Fibroblast of lung (primary cell): ENCODE results near the gene GSPT1.

Source experiments
- EZH2 ChIP-seq: IDR thresholded peaks from 2 replicates; pipeline ENCODE4 v1.5.1; 2012; ENCODE audit warnings: low read length, control low read depth, mild to moderate bottlenecking; ENCODE audit errors: missing control alignments
- TF ChIP-seq, protein P1 (sequence below), 2 donors: IDR thresholded peaks in 1 of 2; conservative IDR thresholded peaks in 1 of 2; 1 replicate in 1 of 2; 2 replicates in 1 of 2; pipeline ENCODE4 v1.5.1; 2011 to 2012; ENCODE audit warnings: low read length in 2 of 2, control low read depth in 1 of 2, inconsistent platforms in 1 of 2, low read depth in 1 of 2, mild to moderate bottlenecking in 1 of 2

GRCh38 chr16:11955713-11956123 is 40.0 kb upstream of the GSPT1 start:
- no peak for TF ChIP-seq EZH2
- TF ChIP-seq, protein P1, sequence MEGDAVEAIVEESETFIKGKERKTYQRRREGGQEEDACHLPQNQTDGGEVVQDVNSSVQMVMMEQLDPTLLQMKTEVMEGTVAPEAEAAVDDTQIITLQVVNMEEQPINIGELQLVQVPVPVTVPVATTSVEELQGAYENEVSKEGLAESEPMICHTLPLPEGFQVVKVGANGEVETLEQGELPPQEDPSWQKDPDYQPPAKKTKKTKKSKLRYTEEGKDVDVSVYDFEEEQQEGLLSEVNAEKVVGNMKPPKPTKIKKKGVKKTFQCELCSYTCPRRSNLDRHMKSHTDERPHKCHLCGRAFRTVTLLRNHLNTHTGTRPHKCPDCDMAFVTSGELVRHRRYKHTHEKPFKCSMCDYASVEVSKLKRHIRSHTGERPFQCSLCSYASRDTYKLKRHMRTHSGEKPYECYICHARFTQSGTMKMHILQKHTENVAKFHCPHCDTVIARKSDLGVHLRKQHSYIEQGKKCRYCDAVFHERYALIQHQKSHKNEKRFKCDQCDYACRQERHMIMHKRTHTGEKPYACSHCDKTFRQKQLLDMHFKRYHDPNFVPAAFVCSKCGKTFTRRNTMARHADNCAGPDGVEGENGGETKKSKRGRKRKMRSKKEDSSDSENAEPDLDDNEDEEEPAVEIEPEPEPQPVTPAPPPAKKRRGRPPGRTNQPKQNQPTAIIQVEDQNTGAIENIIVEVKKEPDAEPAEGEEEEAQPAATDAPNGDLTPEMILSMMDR (conservative IDR thresholded peaks at IDR 0.05 in 1 of 2, IDR thresholded peaks at IDR 0.05 in 1 of 2; ENCODE audit: low read depth in 1 of 2, low read length in 2 of 2), result no peak
